WI38 (cell line): ENCODE measurements around the gene SON.
"Not testable (repeated sequence)": the region's sequence is repeated elsewhere in the genome, so short reads cannot be mapped to it uniquely, and the experiment has no call there.

Experiments
- H3K4me3 ChIP-seq: 2 replicates; pipeline ENCODE4 v1.5.1; 2011; ENCODE audit warnings: low read depth, mild to moderate bottlenecking, control low read depth, low read length
- TF ChIP-seq, protein P1 (sequence below): IDR thresholded peaks from 2 replicates; pipeline ENCODE4 v1.5.1; 2012; ENCODE audit warnings: low read depth, mild to moderate bottlenecking, control low read depth, low read length

Gene SON

DNA sequence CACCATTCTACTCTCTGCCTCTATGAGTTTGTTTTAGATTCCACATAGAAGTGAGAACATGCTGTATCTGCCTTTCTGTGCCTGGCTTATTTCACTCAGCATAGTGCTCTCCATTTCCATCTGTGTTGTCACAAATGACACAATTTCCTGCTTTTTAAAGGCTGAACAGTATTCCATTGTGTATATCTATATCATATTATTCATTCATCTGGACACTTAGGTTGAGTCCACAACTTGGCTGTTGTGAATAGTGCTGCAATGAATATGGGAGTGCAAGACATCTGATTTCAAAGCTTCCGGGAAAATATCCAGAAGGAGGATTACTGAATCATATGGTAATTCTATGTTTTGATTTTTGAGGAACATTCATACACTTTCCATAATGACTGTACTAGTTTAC, 65.7 kb downstream of the SON start:
- TF ChIP-seq, protein P1, sequence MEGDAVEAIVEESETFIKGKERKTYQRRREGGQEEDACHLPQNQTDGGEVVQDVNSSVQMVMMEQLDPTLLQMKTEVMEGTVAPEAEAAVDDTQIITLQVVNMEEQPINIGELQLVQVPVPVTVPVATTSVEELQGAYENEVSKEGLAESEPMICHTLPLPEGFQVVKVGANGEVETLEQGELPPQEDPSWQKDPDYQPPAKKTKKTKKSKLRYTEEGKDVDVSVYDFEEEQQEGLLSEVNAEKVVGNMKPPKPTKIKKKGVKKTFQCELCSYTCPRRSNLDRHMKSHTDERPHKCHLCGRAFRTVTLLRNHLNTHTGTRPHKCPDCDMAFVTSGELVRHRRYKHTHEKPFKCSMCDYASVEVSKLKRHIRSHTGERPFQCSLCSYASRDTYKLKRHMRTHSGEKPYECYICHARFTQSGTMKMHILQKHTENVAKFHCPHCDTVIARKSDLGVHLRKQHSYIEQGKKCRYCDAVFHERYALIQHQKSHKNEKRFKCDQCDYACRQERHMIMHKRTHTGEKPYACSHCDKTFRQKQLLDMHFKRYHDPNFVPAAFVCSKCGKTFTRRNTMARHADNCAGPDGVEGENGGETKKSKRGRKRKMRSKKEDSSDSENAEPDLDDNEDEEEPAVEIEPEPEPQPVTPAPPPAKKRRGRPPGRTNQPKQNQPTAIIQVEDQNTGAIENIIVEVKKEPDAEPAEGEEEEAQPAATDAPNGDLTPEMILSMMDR, result no peak
- H3K4me3 ChIP-seq, result no peak overlapping the region

DNA sequence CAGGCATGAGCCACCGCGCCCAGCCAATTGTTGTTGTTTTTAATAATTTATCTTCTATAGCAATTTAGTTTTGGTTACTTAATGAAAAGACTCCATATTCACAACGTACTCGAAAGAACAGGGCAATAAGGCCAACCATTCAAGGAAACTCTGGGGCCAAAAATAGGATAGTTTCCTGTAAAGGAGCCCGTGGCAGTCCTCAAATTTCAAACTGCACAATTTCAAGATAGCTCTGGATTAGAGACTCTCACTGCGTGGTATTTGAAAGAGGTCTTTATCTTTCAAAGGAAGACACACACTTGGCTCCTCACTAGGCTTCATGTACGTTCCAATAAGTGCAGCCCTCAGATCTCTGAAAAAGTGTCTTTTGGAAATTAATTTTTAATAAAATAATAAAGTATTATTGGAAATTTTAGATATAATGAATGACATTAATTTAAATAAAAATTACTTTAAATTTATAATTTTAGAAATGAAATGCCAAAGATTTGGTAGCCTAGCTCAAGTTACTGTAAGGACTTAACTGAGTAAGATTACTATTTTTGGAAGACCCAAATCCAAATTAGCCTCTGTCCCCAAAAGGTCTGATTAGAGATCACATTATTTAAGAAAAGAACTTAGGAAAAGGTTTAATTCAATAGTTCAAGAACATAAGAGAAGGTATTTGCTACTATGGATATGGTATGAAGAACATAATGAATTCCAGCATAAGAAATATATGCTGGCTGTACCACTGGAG, 68.3 kb downstream of the SON start:
- no peak overlapping the region for H3K4me3 ChIP-seq
- TF ChIP-seq, protein P1, result no peak

DNA sequence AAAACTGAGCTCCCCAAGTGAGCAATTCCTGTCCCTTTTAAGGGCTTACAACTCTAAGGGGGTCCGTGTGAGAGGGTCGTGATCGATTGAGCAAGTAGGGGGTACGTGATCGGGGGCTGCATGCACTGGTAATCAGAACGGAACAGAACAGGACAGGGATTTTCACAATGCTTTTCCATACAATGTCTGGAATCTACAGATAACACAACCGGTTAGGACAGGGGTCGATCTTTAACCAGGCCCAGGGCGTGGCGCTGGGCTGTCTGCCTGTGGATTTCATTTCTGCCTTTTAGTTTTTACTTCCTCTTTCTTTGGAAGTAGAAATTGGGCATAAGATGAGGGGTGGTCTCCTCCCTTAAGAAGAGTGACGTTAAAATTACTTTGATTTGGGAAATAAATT, 74.7 kb downstream of the SON start:
- H3K4me3 ChIP-seq, result not testable (repeated sequence)

DNA sequence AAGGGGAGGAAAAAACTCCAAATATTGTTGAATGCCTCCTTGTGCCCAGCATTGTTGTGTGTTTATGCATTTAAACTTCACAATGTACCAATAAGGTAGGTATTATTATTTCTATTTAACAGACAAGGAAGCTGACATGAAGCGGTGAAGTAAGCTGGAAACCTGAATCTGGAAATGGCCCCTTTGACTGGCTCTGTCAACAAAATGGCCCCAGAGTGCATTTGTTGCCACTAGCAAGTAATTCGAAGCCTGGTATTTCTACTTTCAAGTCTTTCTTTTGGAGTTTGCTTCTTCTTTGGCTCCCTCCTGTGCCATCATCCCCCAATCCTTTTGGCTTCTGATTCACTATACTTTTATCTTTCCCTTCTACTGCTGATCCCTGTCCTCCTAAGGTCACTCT, 75.6 kb downstream of the SON start:
- H3K4me3 ChIP-seq, result no peak overlapping the region
- TF ChIP-seq, protein P1, result no peak

DNA sequence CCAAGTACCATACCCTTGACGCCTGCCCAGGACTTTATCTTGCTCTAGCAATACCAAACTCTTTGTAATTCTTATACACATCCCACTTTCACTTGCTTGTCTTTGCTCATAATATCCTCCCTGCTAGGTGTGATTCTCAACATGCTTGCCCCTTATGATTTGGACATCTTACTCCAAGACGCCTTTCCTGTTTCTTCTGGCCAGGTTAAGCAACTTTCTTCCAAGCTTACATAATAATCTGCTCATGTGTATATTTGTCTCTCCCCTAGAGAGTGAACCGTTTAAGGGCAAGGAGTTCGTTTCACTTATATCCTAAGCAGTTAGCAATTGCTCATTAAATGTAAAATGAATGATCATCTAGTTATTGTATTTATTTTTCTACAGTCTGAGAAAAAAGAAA, 76.9 kb downstream of the SON start:
- TF ChIP-seq, protein P1, result no peak
- H3K4me3 ChIP-seq, result no peak overlapping the region

DNA sequence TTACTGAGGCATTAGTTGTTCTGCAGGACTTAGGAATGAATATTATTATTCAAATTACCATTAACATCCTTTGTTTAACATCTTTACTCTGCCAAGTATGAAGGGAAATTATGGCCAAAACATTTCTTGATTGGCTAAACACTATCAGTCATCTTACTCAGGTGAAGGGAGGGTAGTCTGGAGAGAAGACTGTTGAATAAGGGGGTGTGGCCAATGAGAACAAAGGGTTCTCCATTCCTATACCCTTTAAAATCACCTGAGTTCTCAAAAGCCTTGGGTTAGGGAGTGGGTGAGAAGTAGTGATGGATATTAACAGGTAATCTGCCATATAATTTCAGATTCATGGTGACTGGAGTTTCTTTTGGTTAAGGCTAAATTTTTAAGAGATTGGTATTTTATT, 79.4 kb downstream of the SON start:
- no peak overlapping the region for H3K4me3 ChIP-seq
- TF ChIP-seq, protein P1, result no peak

DNA sequence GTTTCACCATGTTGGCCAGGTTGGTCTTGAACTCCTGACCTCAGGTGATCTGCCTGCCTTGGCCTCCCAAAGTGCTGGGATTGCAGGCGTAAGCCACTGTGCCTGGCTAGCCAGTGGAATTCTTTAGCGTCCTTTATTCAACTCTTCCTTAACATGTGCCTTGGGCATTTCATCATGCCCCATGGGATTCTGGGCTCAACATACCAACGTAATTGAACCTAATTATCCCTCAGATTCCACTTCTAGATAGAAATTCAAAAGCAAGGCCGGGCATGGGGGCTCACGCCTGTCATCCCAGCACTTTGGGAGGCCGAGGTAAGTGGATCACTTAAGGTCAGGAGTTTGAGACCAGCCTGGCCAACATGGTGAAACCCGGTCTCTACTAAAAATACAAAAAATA, 83.3 kb downstream of the SON start:
- not testable (repeated sequence) for H3K4me3 ChIP-seq
